IPS-20b (cell line): ENCODE measurements around the gene MET.
"Not testable (repeated sequence)": the region's sequence is repeated elsewhere in the genome, so short reads cannot be mapped to it uniquely, and the experiment has no call there.

Experiments used
- H3K27ac ChIP-seq: one replicate; pipeline ENCODE4 v1.5.1; 2013; ENCODE audit warnings: low read length
- H3K27me3 ChIP-seq: 2 replicates; pipeline ENCODE4 v1.6.1; 2013; ENCODE audit warnings: mild to moderate bottlenecking, low read length, inconsistent platforms; ENCODE audit not compliant: insufficient read depth
- H3K36me3 ChIP-seq: 2 replicates; pipeline ENCODE4 v1.6.1; 2013; ENCODE audit warnings: low read depth, mild to moderate bottlenecking, inconsistent platforms, low read length, moderate library complexity; ENCODE audit not compliant: insufficient read depth
- H3K4me1 ChIP-seq: 2 replicates; pipeline ENCODE4 v1.6.1; 2013; ENCODE audit warnings: mild to moderate bottlenecking, control low read depth, inconsistent platforms, low read length, moderate library complexity; ENCODE audit not compliant: insufficient read depth
- H3K4me3 ChIP-seq: 2 replicates; pipeline ENCODE4 v1.5.1; 2013; ENCODE audit warnings: mild to moderate bottlenecking, low read length, inconsistent platforms
- H3K9ac ChIP-seq: 2 replicates; pipeline ENCODE4 v1.6.1; 2013; ENCODE audit warnings: low read depth, mild to moderate bottlenecking, inconsistent platforms, low read length, moderate library complexity
- H3K9me3 ChIP-seq: 2 replicates; pipeline ENCODE4 v1.6.1; 2013; ENCODE audit warnings: mild to moderate bottlenecking, low read depth, low read length, inconsistent platforms; ENCODE audit not compliant: insufficient read depth

The MET gene

DNA sequence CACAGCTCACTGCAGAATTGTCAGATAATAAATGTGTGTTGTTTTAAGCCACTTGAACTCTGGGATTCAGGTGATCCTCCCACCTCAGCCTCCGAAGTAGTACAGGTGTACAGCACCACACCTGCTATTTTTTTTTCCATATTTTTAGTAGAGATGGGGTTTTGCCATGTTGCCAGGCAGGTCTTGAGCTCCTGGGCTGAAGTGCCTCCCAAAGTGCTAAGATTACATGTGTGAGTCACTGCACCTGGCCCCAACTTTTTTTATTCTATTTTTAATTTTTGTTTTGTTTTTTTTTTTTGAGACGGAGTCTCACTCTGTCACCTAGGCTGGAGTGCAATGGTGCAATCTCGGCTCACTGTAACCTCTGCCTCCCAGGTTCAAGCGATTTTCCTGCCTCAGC lies 28.8 kb upstream of the MET start:
- not testable (repeated sequence) for H3K9me3 ChIP-seq, H3K36me3 ChIP-seq, H3K4me3 ChIP-seq, H3K27ac ChIP-seq, H3K9ac ChIP-seq, H3K27me3 ChIP-seq, H3K4me1 ChIP-seq

DNA sequence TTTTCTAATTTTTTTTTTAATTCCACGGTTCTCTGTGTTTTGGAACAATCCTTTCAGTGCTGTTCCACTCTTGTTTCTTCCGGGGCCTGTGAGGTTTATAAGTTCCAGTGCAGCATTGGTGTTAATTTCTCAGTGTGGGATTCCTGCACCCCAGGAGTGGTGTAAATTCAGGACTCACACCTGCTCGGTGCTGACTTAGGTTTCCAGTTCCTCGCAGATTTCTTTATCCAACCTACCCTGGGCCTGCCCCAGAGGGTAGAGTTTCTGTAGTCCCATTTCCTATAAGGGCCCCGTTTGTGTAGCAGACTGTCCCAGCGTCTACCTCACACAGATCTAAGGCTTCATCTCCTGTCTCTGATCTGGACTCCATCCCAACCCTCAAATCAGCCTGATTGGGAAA lies 27.4 kb upstream of the MET start:
- no peak overlapping the region for H3K27ac ChIP-seq
- no peaks in the 10 kb centered on the region for H3K36me3 ChIP-seq
- H3K9ac ChIP-seq, result no peak overlapping the region
- H3K4me3 ChIP-seq, result no peak overlapping the region
- no peaks in the 10 kb centered on the region for H3K4me1 ChIP-seq
- H3K27me3 ChIP-seq, result no peaks in the 10 kb centered on the region
- H3K9me3 ChIP-seq, result no peaks in the 10 kb centered on the region

DNA sequence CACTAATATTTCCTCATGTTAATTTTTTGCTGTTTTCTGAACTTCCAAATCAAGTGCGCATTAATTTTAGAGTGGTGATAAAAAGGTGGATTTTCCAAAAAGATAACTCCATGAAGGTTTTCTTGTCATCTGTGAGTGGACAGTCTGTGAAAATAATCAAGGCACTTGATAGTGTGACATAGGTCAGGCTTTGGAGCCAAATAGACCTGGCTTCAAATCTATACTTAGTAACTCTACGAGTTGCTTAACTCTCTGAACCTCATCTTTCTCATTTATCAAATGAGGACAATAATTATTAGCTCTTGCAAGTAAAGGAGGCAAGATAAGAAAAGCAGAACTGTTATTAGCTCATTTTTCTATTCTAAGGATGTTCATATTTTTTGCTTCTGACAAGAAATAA lies 24.7 kb upstream of the MET start:
- Histone ChIP-seq H3K36me3 (no peaks in the 10 kb centered on the region), H3K9ac (no peak overlapping the region), H3K27me3 (no peaks in the 10 kb centered on the region), H3K9me3 (no peaks in the 10 kb centered on the region), H3K4me3 (no peak overlapping the region), H3K4me1 (no peaks in the 10 kb centered on the region), H3K27ac (no peak overlapping the region)

DNA sequence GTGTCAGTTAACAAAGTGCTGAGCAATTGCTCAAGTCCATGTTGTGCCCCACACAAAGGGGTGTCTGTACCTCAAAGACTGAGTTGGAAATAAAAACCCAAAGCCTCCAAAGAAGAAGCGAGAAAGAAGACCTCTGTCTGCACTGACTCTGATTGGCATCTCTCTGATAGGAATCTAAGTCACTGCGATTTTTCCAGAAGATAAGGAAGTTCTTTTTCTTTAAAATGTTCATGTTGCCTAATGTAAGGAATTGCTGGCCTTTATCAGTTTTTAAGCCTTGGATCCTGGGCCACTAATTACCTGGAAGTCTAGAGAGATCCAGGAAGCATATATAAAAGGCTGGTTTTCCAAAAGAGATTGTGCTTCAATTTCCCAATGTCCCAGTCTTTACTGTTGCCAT lies 24.1 kb upstream of the MET start:
- Histone ChIP-seq H3K27ac (no peak overlapping the region), H3K4me3 (no peak overlapping the region), H3K4me1 (no peaks in the 10 kb centered on the region), H3K9me3 (no peaks in the 10 kb centered on the region), H3K9ac (no peak overlapping the region), H3K27me3 (no peaks in the 10 kb centered on the region), H3K36me3 (no peaks in the 10 kb centered on the region)

DNA sequence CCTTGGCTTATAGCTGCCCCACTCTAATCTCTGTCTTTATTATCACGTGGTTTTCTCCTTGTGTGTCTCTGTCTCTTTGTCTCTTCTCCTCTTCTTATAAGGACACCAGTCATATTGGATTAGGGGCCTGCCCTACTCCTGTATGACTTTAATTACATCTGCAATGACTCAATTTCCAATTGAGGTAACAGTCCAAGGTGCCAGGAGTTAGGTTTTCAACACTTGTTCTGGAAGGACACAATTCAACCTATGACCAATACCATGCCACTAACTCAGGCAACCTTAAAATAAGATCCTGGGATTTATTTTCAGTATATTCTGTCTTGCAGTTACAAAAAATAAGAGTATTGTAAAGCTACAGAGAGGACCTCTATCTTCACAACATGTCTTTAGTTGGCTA lies 21.6 kb upstream of the MET start:
- Histone ChIP-seq H3K9me3 (no peaks in the 10 kb centered on the region), H3K36me3 (no peaks in the 10 kb centered on the region), H3K9ac (no peak overlapping the region), H3K4me3 (no peak overlapping the region), H3K27ac (no peak overlapping the region), H3K27me3 (no peaks in the 10 kb centered on the region), H3K4me1 (no peaks in the 10 kb centered on the region)

DNA sequence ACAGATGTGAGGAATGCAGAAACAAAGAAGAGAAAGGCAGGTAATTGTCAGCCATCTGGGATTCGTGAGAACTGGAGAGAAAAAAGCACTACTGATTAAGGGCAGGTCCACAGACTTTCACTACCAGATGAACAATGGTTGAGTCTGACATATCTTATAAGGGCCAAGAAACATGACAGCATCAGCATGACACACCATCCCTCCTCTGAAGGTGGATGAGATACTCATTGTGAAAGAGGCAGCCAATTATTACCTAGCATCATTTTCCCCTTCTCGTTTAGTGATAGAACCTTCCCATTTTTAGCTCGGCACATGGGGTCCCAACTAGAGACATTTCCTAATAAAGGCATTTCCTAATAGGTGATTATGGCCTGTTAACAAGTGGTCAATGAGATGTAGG lies 19.2 kb upstream of the MET start:
- Histone ChIP-seq H3K27me3 (no peaks in the 10 kb centered on the region), H3K4me3 (no peak overlapping the region), H3K9ac (no peak overlapping the region), H3K36me3 (no peaks in the 10 kb centered on the region), H3K9me3 (no peaks in the 10 kb centered on the region), H3K27ac (no peak overlapping the region), H3K4me1 (no peaks in the 10 kb centered on the region)

DNA sequence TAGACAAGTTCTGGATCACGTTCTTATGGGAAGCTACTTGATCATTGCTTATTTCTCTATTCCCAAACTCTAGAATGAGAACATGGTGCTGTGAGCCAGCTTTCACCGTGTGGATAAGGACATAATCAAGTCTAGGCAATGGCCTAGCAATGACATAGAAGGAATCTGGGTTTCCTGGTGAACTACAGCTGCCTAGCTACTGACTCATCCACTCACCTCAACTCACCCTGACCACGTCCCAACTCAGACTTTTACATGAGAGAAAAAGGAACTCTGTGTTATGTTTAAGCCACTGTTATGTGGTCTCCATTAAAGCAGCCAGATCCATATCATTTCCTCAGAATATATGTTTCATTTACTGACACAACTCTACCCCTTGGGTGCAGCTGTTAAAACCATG lies 18.8 kb upstream of the MET start:
- Histone ChIP-seq H3K4me3 (no peak overlapping the region), H3K9ac (no peak overlapping the region), H3K27ac (no peak overlapping the region), H3K4me1 (no peaks in the 10 kb centered on the region), H3K36me3 (no peaks in the 10 kb centered on the region), H3K27me3 (no peaks in the 10 kb centered on the region), H3K9me3 (no peaks in the 10 kb centered on the region)

DNA sequence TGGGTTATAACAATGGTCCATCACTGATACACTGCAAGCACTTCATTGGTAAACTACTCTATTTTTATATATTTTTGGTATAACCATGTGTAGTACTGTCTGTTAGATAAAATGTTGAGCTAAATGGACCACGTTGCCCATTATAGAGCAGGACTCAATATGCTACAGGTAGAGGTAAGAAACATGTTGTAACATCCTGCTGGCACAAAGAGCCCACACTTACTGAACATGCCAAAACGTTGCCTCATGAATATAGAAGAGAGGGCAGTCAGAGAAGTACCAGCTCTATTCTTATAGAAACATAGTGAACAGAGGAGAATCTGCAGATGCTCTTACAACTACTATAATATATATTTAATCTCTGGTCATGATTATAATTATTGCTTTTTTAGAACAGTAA lies 18.4 kb upstream of the MET start:
- Histone ChIP-seq H3K27ac (no peak overlapping the region), H3K9me3 (no peaks in the 10 kb centered on the region), H3K36me3 (no peaks in the 10 kb centered on the region), H3K4me3 (no peak overlapping the region), H3K27me3 (no peaks in the 10 kb centered on the region), H3K4me1 (no peaks in the 10 kb centered on the region), H3K9ac (no peak overlapping the region)

DNA sequence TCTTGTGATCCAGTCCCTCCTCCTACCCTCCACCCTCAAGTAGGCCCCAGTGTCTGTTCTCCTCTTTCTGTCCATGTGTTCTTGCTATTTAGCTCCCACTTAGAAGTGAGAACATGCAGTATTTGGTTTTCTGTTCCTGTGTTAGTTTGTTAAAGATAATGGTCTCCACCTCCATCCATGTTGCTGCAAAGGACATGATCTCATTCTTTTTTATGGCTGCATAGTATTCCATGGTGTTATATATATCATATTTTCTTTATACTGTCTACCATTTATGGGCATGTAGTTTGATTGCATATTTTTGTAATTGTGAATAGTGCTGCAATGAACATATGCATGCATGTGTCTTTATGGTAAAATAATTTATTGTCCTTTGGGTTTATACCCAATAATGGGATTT lies 12.7 kb upstream of the MET start:
- not testable (repeated sequence) for H3K9ac ChIP-seq, H3K27ac ChIP-seq, H3K4me1 ChIP-seq, H3K27me3 ChIP-seq, H3K4me3 ChIP-seq, H3K36me3 ChIP-seq, H3K9me3 ChIP-seq

DNA sequence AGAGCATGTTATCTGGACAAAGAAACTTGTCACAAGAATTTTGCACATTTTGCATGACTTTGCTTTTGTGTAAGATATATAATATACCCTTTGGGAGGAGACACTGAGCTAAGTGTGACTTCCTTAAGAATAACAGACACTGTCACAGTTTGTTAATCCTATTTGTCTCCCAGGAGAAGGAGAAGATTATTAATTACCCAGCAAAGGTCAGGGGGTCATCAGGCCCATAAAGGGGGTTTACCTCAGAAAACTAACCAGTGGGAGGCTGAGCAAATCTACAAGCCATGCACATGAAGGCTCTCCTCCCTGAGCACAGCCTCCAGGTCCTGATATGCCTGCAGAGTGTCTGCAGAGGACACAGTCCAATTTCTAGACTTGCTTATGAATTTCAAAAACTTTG lies 10.1 kb upstream of the MET start:
- no peak overlapping the region for H3K27ac ChIP-seq
- H3K36me3 ChIP-seq, result no peaks in the 10 kb centered on the region
- H3K27me3 ChIP-seq, result no peaks in the 10 kb centered on the region
- no peaks in the 10 kb centered on the region for H3K9me3 ChIP-seq
- H3K4me1 ChIP-seq, result no peaks in the 10 kb centered on the region
- no peak overlapping the region for H3K4me3 ChIP-seq
- H3K9ac ChIP-seq, result no peak overlapping the region

DNA sequence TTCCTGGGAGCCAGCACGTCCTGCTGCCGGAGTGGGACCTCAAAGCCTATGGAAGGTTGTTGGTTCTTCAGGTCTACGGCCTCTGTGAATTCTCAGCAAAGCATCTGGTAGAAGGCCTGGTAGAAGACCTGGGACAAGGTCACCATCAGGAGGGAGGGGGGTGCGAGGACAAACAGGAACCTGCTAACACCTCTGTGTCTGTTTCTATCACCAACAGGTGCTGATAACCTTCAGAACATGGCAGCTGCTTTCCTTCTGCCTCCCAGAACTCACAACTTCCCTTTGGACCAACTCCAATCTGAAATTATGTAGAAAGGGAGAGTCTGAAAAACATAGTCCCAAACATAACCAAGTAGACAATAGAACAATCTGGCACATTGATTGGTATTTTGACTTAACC lies 8.3 kb upstream of the MET start:
- no peaks in the 10 kb centered on the region for H3K27me3 ChIP-seq
- no peaks in the 10 kb centered on the region for H3K36me3 ChIP-seq
- H3K9me3 ChIP-seq, result no peaks in the 10 kb centered on the region
- no peak overlapping the region for H3K4me3 ChIP-seq
- no peak overlapping the region for H3K27ac ChIP-seq
- H3K4me1 ChIP-seq, result no peaks in the 10 kb centered on the region
- no peak overlapping the region for H3K9ac ChIP-seq

DNA sequence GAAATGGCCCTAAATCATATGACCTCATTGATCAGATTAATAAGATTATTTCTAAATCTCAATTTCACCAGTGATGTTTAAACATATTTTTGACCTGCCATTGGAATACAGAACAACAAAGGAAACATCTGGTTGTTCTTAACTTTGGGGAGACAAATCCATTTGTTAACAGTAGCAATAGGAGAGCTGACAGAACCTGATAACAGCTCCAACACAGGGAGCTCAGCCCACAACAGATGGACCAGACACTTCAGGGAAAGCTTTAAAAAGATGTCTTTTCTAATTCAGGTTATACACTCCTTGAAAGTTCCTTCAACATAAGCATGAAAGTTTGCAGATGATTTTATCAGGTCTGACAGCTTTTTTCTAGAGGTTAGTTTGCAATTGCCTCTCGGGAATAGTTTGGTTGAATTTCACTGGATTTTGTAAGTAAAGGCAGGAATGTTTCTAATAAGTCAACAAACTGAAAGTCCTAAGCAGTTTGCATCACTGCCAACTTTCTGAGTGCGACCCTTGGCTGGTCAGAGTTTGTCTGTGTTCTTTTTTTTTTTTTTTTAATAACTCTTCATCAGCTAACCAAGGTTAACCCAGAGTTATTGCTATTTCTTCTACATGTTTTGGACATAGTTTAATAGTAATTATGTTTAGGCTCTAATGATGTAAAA lies 6.5 kb upstream of the MET start:
- Histone ChIP-seq H3K36me3 (no peaks in the 10 kb centered on the region), H3K9me3 (no peaks in the 10 kb centered on the region), H3K4me3 (no peak overlapping the region), H3K27me3 (no peaks in the 10 kb centered on the region; the same call in none of the 2 replicates), H3K27ac (no peak overlapping the region), H3K9ac (no peak overlapping the region), H3K4me1 (no peaks in the 10 kb centered on the region)

DNA sequence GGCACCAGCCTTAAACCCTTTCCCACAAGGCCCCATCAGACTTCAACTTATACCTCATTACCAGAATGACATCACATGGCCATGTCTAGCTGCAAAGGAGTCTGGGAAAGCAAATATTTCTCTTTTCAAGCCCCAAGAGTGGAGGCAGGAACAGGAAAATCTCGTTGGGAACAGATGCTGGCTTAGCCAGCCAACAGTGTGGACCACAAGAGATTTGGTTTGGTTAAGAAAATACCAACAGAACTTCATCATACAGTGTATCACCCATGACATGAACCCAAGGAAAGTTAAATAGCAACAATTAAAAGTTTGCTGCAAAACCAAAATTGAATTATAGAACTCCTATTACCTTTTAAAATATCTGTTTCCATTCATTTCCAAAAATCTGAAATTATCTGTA lies 2.2 kb upstream of the MET start:
- Histone ChIP-seq H3K9ac (no peak overlapping the region), H3K36me3 (no peaks in the 10 kb centered on the region), H3K4me3 (no peak overlapping the region), H3K27me3 (peaks cover 41% of the 10 kb centered on the region), H3K27ac (no peak overlapping the region), H3K4me1 (no peaks in the 10 kb centered on the region; the same call in 1 of the 2 replicates), H3K9me3 (no peaks in the 10 kb centered on the region)
